Glomerular visceral epithelial cell (primary cell): ENCODE data around the gene ARFIP1.
"Not testable (repeated sequence)": the region's sequence is repeated elsewhere in the genome, so short reads cannot be mapped to it uniquely, and the experiment has no call there.

Experiments used
- DNase-seq: peaks from one replicate; pipeline ENCODE4 v3.0.0-alpha.2; 2016; ENCODE audit errors: extremely low spot score

The ARFIP1 gene

DNA sequence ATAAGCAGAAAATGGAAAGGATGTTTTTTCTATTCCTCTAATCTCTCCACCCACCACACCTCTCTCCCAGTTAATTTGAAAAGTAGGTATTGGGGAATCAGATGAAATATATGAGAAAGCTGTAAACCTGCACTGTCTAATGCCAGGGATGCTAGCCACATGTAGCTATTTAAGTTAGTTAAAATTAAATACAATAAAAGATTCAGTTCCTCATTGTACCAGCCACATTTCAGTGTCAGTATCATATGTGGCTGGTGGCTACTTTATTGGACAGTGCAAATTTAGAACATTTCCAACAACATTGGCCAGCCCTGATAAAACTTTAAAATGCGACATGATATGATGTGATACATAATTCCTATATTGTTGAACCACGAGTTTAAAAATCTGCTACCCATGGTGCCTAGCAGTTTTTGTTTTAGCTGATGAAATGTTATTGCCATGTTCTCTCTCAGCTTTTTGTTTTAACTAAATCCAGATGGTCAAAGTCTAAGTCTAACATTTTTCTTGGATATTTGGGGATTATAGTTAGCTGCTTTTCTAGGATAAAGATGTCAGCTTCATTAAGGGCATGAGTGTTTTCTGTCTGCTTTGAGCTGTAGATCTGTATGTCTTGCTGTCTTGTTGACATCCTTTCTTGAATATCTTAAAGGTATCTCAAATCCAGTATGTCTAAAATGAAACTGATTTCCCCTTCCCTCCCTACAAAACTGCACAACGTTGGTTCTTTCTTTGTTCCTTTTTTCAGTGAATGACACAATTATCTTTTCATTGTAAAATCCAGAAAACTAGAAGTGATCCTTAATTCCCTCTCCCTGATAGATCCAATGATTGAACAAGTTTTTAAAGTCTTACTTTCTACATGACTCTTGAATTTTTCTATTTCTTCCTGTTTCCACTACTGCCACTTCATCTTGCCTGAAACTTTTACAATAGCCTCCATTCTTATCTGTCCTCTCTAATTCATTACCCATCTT lies 6.2 kb downstream of the ARFIP1 start:
- no peak for DNase-seq

GRCh38 chr4:152786627-152787026 lies 6.9 kb downstream of the ARFIP1 start:
- DNase-seq = no peak

- DNase-seq = no peak
Measured at GRCh38 chr4:152795891-152796290, 16.1 kb downstream of the ARFIP1 start.

GRCh38 chr4:152803541-152803940 lies 23.8 kb downstream of the ARFIP1 start:
- DNase-seq = no peak

DNA sequence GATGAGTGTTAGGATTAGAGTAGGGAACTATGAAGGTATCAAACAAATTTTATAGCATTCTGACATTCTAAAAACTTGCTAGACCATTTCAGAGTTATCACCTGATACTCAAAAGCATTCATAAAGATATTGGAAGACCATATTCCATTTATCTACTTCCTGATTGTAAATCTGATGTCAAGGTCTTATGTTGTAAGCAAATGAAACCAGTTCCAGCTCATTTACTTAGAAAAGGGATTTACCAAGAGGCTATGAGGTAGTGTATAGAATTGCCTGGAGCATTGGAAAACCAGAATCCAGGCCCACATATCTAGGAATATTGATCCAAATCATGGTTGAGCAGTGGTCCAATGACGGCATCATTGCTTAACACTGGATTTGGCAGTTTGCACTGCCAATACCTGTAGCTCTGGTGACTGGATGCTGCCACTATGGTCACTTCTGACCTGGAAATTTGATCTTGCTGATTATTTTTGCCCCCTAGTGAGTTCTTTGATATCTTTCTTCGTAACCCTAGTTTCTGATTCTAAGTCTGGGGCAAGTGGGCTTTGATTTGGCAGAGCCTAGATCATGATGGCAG lies 25.4 kb downstream of the ARFIP1 start:
- no peak for DNase-seq

DNA sequence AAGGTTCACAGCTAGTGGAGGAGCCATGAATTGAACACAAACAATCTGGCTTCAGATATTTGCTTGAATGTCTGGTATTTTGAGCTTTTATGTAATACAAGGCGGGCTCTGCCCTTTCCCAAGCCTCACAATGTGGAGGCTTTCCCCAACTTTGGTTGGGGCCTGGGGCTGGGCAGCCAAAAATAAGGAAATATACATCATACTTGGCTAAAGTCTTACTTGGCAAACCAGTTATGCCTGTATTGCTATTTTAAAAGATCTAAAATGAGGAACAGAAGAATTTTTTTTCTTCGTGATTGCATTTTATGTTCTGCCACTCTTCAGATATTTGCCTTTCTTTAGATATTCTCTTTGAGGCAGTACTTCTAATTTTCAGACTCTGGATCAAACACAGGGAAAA lies 26.1 kb downstream of the ARFIP1 start:
- no peak for DNase-seq

- DNase-seq = no peak
Measured at GRCh38 chr4:152806501-152807125, 26.9 kb downstream of the ARFIP1 start.

GRCh38 chr4:152807294-152807829 lies 27.6 kb downstream of the ARFIP1 start:
- DNase-seq = peak; percentile 13

DNA sequence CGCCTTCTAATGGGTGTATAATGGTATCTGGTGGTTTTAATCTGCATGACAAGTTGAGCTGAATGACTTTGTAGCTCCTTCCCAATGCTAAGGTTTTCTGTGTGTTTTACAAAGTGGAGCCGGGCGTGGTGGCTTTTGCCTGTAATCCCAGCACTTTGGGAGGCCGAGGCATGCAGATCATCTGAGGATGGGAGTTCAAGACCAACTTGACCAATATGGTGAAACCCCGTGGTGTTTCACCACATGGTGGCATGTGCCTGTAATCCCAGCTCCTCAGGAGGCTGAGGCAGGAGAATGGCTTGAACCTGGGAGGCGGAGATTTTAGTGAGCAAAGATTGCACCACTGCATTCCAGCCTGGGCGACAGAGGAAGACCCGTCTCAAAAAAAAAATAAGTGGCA lies 28.9 kb downstream of the ARFIP1 start:
- DNase-seq = no peak

DNA sequence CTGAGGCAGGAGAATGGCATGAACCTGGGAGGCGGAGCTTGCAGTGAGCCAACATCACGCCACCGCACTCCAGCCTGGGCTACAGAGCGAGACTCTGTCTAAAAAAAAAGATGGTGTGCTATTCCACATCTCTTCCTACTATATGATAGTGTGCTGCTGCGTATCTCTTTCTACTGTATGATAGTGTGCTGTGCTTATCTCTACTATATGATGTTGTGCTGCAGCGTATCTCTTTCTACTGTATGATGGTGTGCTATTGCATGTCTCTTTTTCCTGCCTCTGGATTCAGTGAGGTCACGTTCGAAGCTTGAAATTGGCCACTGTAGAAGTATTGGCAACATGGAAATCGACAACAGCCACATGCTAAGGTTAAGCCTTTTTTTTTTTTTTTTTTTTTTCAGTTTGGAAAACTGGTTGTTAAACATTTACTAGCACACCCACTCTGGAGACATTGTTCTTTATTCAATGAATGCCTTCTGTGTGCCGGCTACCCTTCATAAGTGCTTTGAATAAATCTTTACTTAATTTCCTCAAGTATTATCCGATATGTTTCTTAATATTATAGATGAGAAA lies 31.0 kb downstream of the ARFIP1 start:
- no peak for DNase-seq

DNA sequence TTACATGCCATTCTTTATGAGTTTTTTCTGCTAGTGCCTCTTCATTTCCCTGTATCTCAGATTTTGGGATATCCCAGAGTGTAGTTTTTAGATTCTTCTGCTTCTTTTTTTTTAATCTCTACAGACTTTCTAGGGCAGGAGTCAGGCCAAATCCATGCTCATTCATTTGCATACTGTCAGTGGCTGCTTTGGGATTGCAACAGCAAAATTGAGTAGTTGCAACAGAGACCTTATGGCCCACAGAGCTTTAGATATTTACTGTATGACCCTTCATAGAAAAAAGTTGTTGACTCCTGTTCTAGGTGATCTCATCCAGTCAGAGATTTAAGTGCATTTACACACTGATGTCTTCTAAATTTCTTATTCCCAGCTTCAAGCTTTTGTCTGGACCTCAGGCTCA lies 35.3 kb downstream of the ARFIP1 start:
- no peak for DNase-seq

DNA sequence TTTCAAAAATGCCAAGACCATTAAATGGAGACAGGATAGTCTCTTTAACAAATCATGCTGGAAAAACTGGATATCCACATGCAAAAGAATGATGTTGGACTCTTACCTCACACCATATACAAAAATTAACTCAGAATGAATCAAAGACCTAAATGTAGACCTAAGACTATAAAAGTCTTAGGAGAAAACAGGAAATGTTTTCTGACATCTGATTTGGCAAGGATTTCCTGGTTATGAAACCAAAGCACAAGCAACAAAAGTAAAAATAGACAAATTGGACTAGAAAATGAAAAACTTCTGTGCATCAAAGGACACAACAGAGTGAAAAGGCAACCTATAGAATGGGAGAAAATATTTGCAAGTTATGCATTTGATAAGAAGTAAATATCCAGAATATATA lies 37.6 kb downstream of the ARFIP1 start:
- no peak for DNase-seq

DNA sequence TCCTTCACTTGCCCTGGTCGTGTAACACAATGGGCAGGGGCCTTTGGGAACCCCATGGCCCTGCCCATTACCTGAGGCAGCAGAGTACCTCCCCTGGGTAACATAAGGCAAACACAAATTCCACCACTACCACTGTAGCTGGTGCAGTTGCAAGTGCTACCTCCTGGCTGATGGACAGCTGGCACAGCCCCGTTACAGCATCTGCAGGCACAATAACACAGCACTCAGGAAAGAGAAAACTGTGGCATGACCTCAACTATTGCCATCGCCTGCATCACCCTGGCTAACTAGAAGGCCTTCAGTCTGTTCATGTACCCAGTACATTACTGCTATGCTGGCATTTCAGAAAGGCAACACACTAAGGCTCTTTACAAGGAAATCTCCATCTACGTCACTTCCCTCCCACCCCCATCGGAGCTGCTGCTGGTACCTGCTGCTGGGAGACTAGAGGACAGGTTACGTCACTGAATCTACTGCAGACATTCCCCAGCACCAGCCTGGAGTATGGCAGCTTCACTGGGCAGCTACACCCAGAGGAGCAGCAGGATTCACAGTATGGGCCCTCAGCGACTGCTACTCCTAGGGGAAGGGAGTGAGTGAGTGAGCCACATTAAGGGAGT lies 39.4 kb downstream of the ARFIP1 start:
- DNase-seq = no peak

GRCh38 chr4:152820073-152820472 lies 40.3 kb downstream of the ARFIP1 start:
- no peak for DNase-seq

- no peak for DNase-seq
Measured at GRCh38 chr4:152822323-152822722, 42.6 kb downstream of the ARFIP1 start.

GRCh38 chr4:152824561-152824960 lies 44.8 kb downstream of the ARFIP1 start:
- DNase-seq = no peak

GRCh38 chr4:152825336-152825735 lies 45.6 kb downstream of the ARFIP1 start:
- DNase-seq = no peak

GRCh38 chr4:152828122-152828521 lies 48.4 kb downstream of the ARFIP1 start:
- DNase-seq = no peak

DNA sequence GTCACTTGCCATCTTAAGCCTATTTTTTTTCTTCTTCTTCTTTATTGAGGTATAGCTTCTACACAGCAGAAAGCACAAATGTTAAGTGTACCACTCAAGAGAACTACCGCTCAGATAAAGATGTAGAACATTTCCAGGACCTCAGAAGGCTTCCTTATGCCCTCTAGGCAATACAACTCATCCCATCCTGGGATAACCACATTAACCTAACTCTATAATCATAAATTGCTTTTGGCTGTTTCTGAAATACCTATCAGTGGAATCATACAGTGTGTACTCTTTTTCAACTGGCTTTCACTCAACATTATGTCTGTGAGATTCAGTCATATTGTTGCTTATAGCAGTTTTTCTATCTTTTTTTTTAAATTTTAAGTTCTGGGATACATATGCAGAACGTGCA lies 51.7 kb downstream of the ARFIP1 start:
- no peak for DNase-seq

DNA sequence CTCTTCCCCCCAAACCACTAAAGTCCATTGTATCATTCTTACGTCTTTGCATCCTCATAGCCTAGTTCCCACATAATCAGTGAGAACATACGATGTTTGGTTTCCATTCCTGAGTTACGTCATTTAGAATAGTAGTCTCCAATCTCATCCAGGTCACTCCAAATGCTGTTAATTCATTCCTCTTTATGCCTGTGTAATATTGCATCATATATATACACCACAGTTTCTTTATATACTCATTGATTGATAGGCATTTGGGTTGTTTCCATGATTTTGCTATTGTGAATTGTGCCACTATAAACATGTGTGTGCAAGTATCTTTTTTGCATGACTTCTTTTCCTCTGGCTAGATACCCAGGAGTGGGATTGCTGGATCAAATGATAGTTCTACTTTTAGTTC lies 57.2 kb downstream of the ARFIP1 start:
- no peak for DNase-seq

DNA sequence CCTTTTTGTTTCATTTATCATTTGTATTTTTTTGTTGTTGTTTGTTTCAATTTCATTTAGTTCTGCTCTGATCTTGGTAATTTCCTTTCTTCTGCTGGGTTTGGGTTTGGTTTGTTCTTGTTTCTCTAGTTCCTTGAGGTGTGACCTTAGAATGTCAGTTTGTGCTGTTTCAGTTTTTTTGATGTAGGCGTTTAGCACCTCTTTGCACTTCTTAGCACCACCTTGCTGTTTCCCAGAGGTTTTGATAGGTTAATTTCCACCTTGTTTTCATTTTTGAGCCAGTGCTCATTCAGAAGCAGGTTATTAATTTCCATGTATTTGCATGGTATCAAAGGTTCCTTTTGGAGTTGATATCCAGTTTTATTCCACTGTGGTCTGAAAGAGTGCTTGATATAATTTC lies 60.0 kb downstream of the ARFIP1 start:
- not testable (repeated sequence) for DNase-seq
